HCT116 (cell line): ENCODE data around the gene CASP8AP2. TPM values are rescaled to one million over a fixed set of nuclear protein-coding genes. Genes with fewer than 3 reads are reported as not detected.

ENCODE experiments used
- ATAC-seq: fragments of 200-7000 bp; cut with Tn5 transposase; 2 replicates; pipeline ENCODE4 v1.9.1; 2020; ENCODE audit warnings: mild to moderate bottlenecking, moderate library complexity
- BruUV-seq: library from RNA; stranded (reverse); fragments of 400-500 nt; replicated peaks from 2 replicates; lab custom pipeline; 2021; lab: Mats Ljungman, UMichigan
- CTCF ChIA-PET: fragments of 300-600 bp; sonication (Branson Sonifier 250); formaldehyde crosslinking; loops from one replicate; lab custom pipeline; 2021; ENCODE audit warnings: antibody characterized with exemption; lab: Charles Lee
- POLR2A ChIA-PET: fragments of 300-600, 350-600 bp; sonication (Branson Sonifier 250); formaldehyde crosslinking; loops from one replicate; lab custom pipeline; 2021; ENCODE audit warnings: antibody characterized with exemption; lab: Charles Lee
- RAD21 ChIA-PET, 2 experiments: fragments of 300-600 bp; sonication (Branson Sonifier 250); formaldehyde crosslinking; loops; one replicate each; lab custom pipeline; 2023; ENCODE audit warnings: low total read pairs in 2 of 2; ENCODE audit not compliant: uncharacterized antibody in 2 of 2, unreplicated experiment in 2 of 2, low non-redundant PET in 1 of 2; lab: Charles Lee
- DNase-seq: peaks from one replicate; pipeline ENCODE4 v3.0.0-alpha.2; 2010; ENCODE audit warnings: low read depth, low spot score
- H2AFZ ChIP-seq: fragments of 200-600 bp; shearing (Covaris generic), sonication (generic); 2 replicates; pipeline ENCODE4 v1.6.1; 2017; ENCODE audit warnings: low read depth, mixed run types, mixed read lengths, antibody characterized with exemption, low read length; ENCODE audit not compliant: poor library complexity, severe bottlenecking
- H3K27ac ChIP-seq: 2 replicates; pipeline ENCODE4 v1.5.1; 2012; ENCODE audit warnings: low read depth, low read length
- H3K27me3 ChIP-seq: fragments of 200-600 bp; sonication (generic); 2 replicates; pipeline ENCODE4 v1.6.1; 2016; ENCODE audit warnings: mixed run types, low read length, mixed read lengths; ENCODE audit not compliant: insufficient read depth
- H3K36me3 ChIP-seq, 2 experiments: fragments of 200-500 bp in 1 of 2; fragments of 200-600 bp in 1 of 2; sonication (Bioruptor generic) in 1 of 2; sonication (generic) in 1 of 2; 2 replicates each; pipeline versions ENCODE4 v1.5.1 to v1.6.1; 2014 to 2016; ENCODE audit warnings: low read length in 2 of 2, inconsistent platforms in 1 of 2, mixed read lengths in 1 of 2, mixed run types in 1 of 2; ENCODE audit not compliant: insufficient read depth in 2 of 2, control insufficient read depth in 1 of 2
- H3K4me1 ChIP-seq, 2 experiments: fragments of 200-600 bp in 1 of 2; sonication (generic) in 1 of 2; 2 replicates each; pipeline versions ENCODE4 v1.5.1 to v1.6.1; 2012 to 2017; ENCODE audit warnings: low read length in 2 of 2, inconsistent platforms in 1 of 2, mild to moderate bottlenecking in 1 of 2, mixed read lengths in 1 of 2, mixed run types in 1 of 2, moderate library complexity in 1 of 2; ENCODE audit not compliant: insufficient read depth in 2 of 2, control insufficient read depth in 1 of 2
- H3K4me2 ChIP-seq: fragments of 200-600 bp; sonication (generic); 2 replicates; pipeline ENCODE4 v1.6.1; 2017; ENCODE audit warnings: mixed run types, low read length, mixed read lengths
- H3K4me3 ChIP-seq, 2 experiments: fragments of 200-600 bp in 1 of 2; sonication (generic) in 1 of 2; replicated peaks in 1 of 2; 2 replicates each; pipeline ENCODE4 v1.5.1; 2011 to 2016; ENCODE audit warnings: low read length in 2 of 2, control low read depth in 1 of 2, low read depth in 1 of 2, mild to moderate bottlenecking in 1 of 2, mixed read lengths in 1 of 2, mixed run types in 1 of 2
- H3K79me2 ChIP-seq: fragments of 200-600 bp; sonication (generic); 2 replicates; pipeline ENCODE4 v1.6.1; 2017; ENCODE audit warnings: mild to moderate bottlenecking, mixed run types, low read length, moderate library complexity, mixed read lengths; ENCODE audit not compliant: insufficient read depth
- H3K9ac ChIP-seq: fragments of 200-600 bp; sonication (generic); 2 replicates; pipeline ENCODE4 v1.6.1; 2016; ENCODE audit warnings: low read length, mixed read lengths
- H3K9me2 ChIP-seq: fragments of 200-600 bp; sonication (generic), shearing (Covaris generic); 2 replicates; pipeline ENCODE4 v1.6.1; 2017; ENCODE audit warnings: mixed run types, mild to moderate bottlenecking, moderate library complexity; ENCODE audit not compliant: insufficient read depth
- H3K9me3 ChIP-seq, 2 experiments: fragments of 200-500 bp in 1 of 2; fragments of 200-600 bp in 1 of 2; sonication (Bioruptor generic) in 1 of 2; sonication (generic) in 1 of 2; 2 replicates each; pipeline ENCODE4 v1.6.1; 2014 to 2017; ENCODE audit warnings: low read length in 2 of 2, mixed read lengths in 2 of 2, inconsistent platforms in 1 of 2, low read depth in 1 of 2, mild to moderate bottlenecking in 1 of 2, mixed run types in 1 of 2, moderate library complexity in 1 of 2; ENCODE audit not compliant: control insufficient read depth in 1 of 2, insufficient read depth in 1 of 2
- H4K20me1 ChIP-seq: fragments of 200-600 bp; sonication (generic), shearing (Covaris generic); 2 replicates; pipeline ENCODE4 v1.6.1; 2017; ENCODE audit warnings: mixed run types, mild to moderate bottlenecking, moderate library complexity; ENCODE audit not compliant: insufficient read depth
- CEBPB ChIP-seq: IDR thresholded peaks from 2 replicates; pipeline ENCODE4 v1.6.1; 2012; ENCODE audit warnings: low read depth
- EGR1 ChIP-seq: IDR thresholded peaks from 2 replicates; pipeline ENCODE4 v1.6.1; 2012; ENCODE audit warnings: low read depth
- ELF1 ChIP-seq: IDR thresholded peaks from 2 replicates; pipeline ENCODE4 v1.6.1; 2012; ENCODE audit warnings: low read depth, borderline replicate concordance
- EZH2 ChIP-seq: fragments of 200-600 bp; sonication (generic); IDR thresholded peaks from 2 replicates; pipeline ENCODE4 v1.6.1; 2017; ENCODE audit warnings: antibody characterized with exemption, mixed run types
- FOSL1 ChIP-seq: IDR thresholded peaks from 2 replicates; pipeline ENCODE4 v1.6.1; 2012; ENCODE audit warnings: low read depth
- POLR2A ChIP-seq: IDR thresholded peaks from 2 replicates; pipeline ENCODE4 v1.7.0; 2011; ENCODE audit warnings: borderline replicate concordance; ENCODE audit not compliant: insufficient read depth, insufficient read length; ENCODE audit errors: extremely low read depth
- RAD21 ChIP-seq: IDR thresholded peaks from 2 replicates; pipeline ENCODE4 v1.6.1; 2012; ENCODE audit warnings: low read depth, mild to moderate bottlenecking
- SIN3A ChIP-seq: IDR thresholded peaks from 2 replicates; pipeline ENCODE4 v1.6.1; 2012; ENCODE audit warnings: low read depth
- SP1 ChIP-seq: IDR thresholded peaks from 2 replicates; pipeline ENCODE4 v1.6.1; 2012; ENCODE audit warnings: low read depth
- TCF7L2 ChIP-seq: IDR thresholded peaks from 2 replicates; pipeline ENCODE4 v1.7.0; 2011; ENCODE audit warnings: borderline replicate concordance, inconsistent platforms; ENCODE audit not compliant: insufficient read depth, insufficient read length; ENCODE audit errors: extremely low read depth
- YY1 ChIP-seq: IDR thresholded peaks from 2 replicates; pipeline ENCODE4 v1.6.1; 2011; ENCODE audit warnings: low read length, low read depth, moderate library complexity, mild to moderate bottlenecking; ENCODE audit not compliant: insufficient replicate concordance; ENCODE audit errors: extremely low read depth
- ZNF274 ChIP-seq: fragments of 200-500 bp; sonication (Bioruptor generic); IDR thresholded peaks from 2 replicates; pipeline ENCODE4 v1.6.1; 2014; ENCODE audit warnings: mild to moderate bottlenecking, low read depth, low read length, inconsistent platforms
- intact Hi-C: fragments of 100-400 bp; cut with micrococcal nuclease; formaldehyde crosslinking; loops from 2 replicates; pipeline ENCODE4 v1.10.0; 2022
- total RNA-seq: library from RNA; stranded (reverse); gene quantifications from one replicate; pipeline ENCODE4 v1.2.1, GENCODE V29; 2021; ENCODE audit not compliant: unreplicated experiment
- TF ChIP-seq, protein P1 (sequence below): IDR thresholded peaks from 2 replicates; pipeline ENCODE4 v1.6.1; 2012
- TF ChIP-seq, protein P2 (sequence below): IDR thresholded peaks from 2 replicates; pipeline ENCODE4 v1.6.1; 2012
- TF ChIP-seq, protein P3 (sequence below): IDR thresholded peaks from 2 replicates; pipeline ENCODE4 v1.6.1; 2012; ENCODE audit warnings: low read depth
- TF ChIP-seq, protein P4 (sequence below), 3 experiments: fragments of 200-600 bp in 1 of 3; sonication (generic) in 1 of 3; IDR thresholded peaks in 2 of 3; conservative IDR thresholded peaks in 1 of 3; 2 replicates each; pipeline ENCODE4 v1.5.1; 2012 to 2017; ENCODE audit warnings: low read depth in 2 of 3, low read length in 2 of 3, antibody characterized with exemption in 1 of 3, borderline replicate concordance in 1 of 3, control low read depth in 1 of 3, mild to moderate bottlenecking in 1 of 3, mixed read lengths in 1 of 3, mixed run types in 1 of 3, moderate library complexity in 1 of 3; ENCODE audit not compliant: insufficient read depth in 1 of 3

Gene CASP8AP2
- total RNA-seq, 1 experiment from 2014 or later = 18.6 TPM

DNA sequence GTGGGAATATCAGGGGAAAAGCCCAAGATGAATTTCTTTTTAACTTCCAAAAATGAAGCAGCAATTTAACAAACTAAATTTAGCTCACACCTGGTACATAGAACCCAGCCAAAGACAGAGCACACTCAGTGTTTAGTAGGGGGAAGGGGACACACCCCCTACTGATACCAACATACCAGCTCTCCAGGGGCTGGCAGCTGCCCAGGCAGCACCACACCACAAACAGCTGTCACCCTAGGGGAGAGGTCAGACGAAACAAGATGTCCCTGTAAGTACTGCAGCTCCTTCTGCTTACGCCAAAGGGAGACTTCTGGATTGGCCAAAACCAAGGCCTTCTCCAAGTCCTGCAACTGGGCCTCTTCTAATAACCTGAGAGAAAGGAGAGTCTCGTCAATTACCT lies 36.1 kb upstream of the CASP8AP2 start:
- H3K4me2 ChIP-seq = no peak overlapping the region
- H3K9ac ChIP-seq = no peak overlapping the region
- CTCF ChIA-PET = interaction anchor here (0.6 to 1.5 kb wide), 5 partner anchors 9 to 422 kb away, joined by 3 to 8 read pairs (median 4); no protein-coding TSS in a partner anchor
- no peaks in the 10 kb centered on the region for H3K27me3 ChIP-seq
- intact Hi-C loops = loop anchor here (10.0 kb wide), 1 partner anchor 359 kb away; the partner anchor contains the start of gene ANKRD6
- H3K36me3 ChIP-seq = peaks cover 23 to 34% of the 10 kb centered on the region in 2 experiments
- H3K4me3 ChIP-seq = no peak overlapping the region
- BruUV-seq = no TSS peak
- no peaks in the 10 kb centered on the region for H3K9me3 ChIP-seq
- no peaks in the 10 kb centered on the region for H3K4me1 ChIP-seq
- no peak for DNase-seq
- no peak for ATAC-seq
- H3K27ac ChIP-seq = no peak overlapping the region
- TF ChIP-seq CEBPB (no peak), ZNF274 (no peak), RAD21 (no peak), TCF7L2 (no peak), POLR2A (no peak)
- no peaks in the 10 kb centered on the region for H3K9me2 ChIP-seq
- RAD21 ChIA-PET = no interaction called here
- peaks cover 79% of the 10 kb centered on the region for H3K79me2 ChIP-seq
- H2AFZ ChIP-seq = no peak overlapping the region
- no peaks in the 10 kb centered on the region for H4K20me1 ChIP-seq
- POLR2A ChIA-PET = no interaction called here

DNA sequence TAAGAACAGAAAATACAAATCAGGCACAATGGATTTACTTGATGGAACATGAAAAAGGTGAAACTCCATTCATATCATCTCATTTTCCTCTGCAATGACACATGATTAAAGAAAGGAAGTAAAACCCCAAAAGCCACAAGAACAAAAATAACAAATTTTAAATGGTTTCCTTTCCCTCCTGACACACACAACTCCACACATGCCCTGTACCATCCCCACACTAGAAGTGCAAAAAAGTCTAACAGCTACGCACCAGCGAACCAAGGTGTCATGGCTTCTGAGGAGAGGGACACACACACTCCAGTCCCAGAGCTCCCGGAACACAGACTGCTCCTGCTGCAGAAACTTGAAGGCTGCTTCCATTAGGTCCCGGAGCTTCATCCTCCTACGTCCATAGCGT lies 35.4 kb upstream of the CASP8AP2 start:
- Histone ChIP-seq H3K4me2 (no peak overlapping the region), H2AFZ (no peak overlapping the region), H3K9me3 (no peaks in the 10 kb centered on the region), H3K27ac (no peak overlapping the region), H3K4me1 (no peaks in the 10 kb centered on the region), H3K4me3 (no peak overlapping the region), H3K79me2 (peaks cover 86% of the 10 kb centered on the region), H3K27me3 (no peaks in the 10 kb centered on the region), H3K36me3 (peaks cover 23 to 31% of the 10 kb centered on the region in 2 experiments), H3K9ac (no peak overlapping the region), H4K20me1 (no peaks in the 10 kb centered on the region), H3K9me2 (no peaks in the 10 kb centered on the region)
- DNase-seq (no peak), ATAC-seq (no peak)
- ChIA-PET POLR2A (no interaction called here), CTCF (no interaction called here), RAD21 (no interaction called here)
- no TSS peak for BruUV-seq
- intact Hi-C loops = loop anchor here (10.0 kb wide), 1 partner anchor 360 kb away; the partner anchor contains the start of gene ANKRD6
- TF ChIP-seq EGR1 (no peak), SIN3A (no peak), FOSL1 (no peak), YY1 (no peak), ELF1 (no peak), CEBPB (no peak), EZH2 (no peak), TCF7L2 (no peak), SP1 (no peak)
- TF ChIP-seq, protein P1, sequence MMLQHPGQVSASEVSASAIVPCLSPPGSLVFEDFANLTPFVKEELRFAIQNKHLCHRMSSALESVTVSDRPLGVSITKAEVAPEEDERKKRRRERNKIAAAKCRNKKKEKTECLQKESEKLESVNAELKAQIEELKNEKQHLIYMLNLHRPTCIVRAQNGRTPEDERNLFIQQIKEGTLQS = no peak
- TF ChIP-seq, protein P2, sequence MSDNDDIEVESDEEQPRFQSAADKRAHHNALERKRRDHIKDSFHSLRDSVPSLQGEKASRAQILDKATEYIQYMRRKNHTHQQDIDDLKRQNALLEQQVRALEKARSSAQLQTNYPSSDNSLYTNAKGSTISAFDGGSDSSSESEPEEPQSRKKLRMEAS = no peak
- TF ChIP-seq, protein P3, sequence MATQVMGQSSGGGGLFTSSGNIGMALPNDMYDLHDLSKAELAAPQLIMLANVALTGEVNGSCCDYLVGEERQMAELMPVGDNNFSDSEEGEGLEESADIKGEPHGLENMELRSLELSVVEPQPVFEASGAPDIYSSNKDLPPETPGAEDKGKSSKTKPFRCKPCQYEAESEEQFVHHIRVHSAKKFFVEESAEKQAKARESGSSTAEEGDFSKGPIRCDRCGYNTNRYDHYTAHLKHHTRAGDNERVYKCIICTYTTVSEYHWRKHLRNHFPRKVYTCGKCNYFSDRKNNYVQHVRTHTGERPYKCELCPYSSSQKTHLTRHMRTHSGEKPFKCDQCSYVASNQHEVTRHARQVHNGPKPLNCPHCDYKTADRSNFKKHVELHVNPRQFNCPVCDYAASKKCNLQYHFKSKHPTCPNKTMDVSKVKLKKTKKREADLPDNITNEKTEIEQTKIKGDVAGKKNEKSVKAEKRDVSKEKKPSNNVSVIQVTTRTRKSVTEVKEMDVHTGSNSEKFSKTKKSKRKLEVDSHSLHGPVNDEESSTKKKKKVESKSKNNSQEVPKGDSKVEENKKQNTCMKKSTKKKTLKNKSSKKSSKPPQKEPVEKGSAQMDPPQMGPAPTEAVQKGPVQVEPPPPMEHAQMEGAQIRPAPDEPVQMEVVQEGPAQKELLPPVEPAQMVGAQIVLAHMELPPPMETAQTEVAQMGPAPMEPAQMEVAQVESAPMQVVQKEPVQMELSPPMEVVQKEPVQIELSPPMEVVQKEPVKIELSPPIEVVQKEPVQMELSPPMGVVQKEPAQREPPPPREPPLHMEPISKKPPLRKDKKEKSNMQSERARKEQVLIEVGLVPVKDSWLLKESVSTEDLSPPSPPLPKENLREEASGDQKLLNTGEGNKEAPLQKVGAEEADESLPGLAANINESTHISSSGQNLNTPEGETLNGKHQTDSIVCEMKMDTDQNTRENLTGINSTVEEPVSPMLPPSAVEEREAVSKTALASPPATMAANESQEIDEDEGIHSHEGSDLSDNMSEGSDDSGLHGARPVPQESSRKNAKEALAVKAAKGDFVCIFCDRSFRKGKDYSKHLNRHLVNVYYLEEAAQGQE = no peak
- TF ChIP-seq, protein P4, sequence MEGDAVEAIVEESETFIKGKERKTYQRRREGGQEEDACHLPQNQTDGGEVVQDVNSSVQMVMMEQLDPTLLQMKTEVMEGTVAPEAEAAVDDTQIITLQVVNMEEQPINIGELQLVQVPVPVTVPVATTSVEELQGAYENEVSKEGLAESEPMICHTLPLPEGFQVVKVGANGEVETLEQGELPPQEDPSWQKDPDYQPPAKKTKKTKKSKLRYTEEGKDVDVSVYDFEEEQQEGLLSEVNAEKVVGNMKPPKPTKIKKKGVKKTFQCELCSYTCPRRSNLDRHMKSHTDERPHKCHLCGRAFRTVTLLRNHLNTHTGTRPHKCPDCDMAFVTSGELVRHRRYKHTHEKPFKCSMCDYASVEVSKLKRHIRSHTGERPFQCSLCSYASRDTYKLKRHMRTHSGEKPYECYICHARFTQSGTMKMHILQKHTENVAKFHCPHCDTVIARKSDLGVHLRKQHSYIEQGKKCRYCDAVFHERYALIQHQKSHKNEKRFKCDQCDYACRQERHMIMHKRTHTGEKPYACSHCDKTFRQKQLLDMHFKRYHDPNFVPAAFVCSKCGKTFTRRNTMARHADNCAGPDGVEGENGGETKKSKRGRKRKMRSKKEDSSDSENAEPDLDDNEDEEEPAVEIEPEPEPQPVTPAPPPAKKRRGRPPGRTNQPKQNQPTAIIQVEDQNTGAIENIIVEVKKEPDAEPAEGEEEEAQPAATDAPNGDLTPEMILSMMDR (IDR thresholded peaks at IDR 0.05 in 2 of 3, conservative IDR thresholded peaks at IDR 0.05 in 1 of 3; ENCODE audit: borderline replicate concordance in 1 of 3, insufficient read depth in 1 of 3, low read depth in 2 of 3, low read length in 2 of 3) = no peak
